MCF 10A (cell line): ENCODE measurements around the gene KCNJ5. TPM values are rescaled to one million over a fixed set of nuclear protein-coding genes. Genes with fewer than 3 reads are reported as not detected.

Experiments used
- BruUV-seq: library from RNA; stranded (reverse); fragments of 400-500 nt; replicated peaks from 2 replicates; lab custom pipeline; 2021; lab: Mats Ljungman, UMichigan
- CTCF ChIA-PET: fragments of 300-600 bp; sonication (Branson Sonifier 250); formaldehyde crosslinking; extraction: SDS; loops from one replicate; lab custom pipeline; 2021; ENCODE audit warnings: antibody characterized with exemption, inconsistent platforms; lab: Yijun Ruan, JAX
- POLR2A ChIA-PET: fragments of 300-600, 350-650 bp; sonication (Branson Sonifier 250); formaldehyde crosslinking; extraction: SDS; loops from one replicate; lab custom pipeline; 2020; ENCODE audit warnings: antibody characterized with exemption, inconsistent platforms; lab: Yijun Ruan, JAX
- DNase-seq: peaks from one replicate; pipeline ENCODE4 v3.0.0-alpha.2; 2018; ENCODE audit not compliant: unreplicated experiment
- H3K27ac Mint-ChIP-seq: one replicate; pipeline ENCODE4 v1.8.0; 2022; ENCODE audit warnings: mild to moderate bottlenecking, low read depth, mixed read lengths; ENCODE audit not compliant: unreplicated experiment
- H3K27me3 Mint-ChIP-seq: one replicate; pipeline ENCODE4 v1.8.0; 2022; ENCODE audit warnings: mixed read lengths; ENCODE audit not compliant: insufficient read depth, unreplicated experiment
- H3K36me3 Mint-ChIP-seq: one replicate; pipeline ENCODE4 v1.8.0; 2022; ENCODE audit warnings: mild to moderate bottlenecking, moderate library complexity, mixed read lengths; ENCODE audit not compliant: insufficient read depth, unreplicated experiment
- H3K4me1 Mint-ChIP-seq: one replicate; pipeline ENCODE4 v1.8.0; 2022; ENCODE audit warnings: mixed read lengths; ENCODE audit not compliant: insufficient read depth, unreplicated experiment
- H3K4me3 Mint-ChIP-seq: one replicate; pipeline ENCODE4 v1.8.0; 2022; ENCODE audit warnings: mild to moderate bottlenecking, moderate library complexity, mixed read lengths; ENCODE audit not compliant: unreplicated experiment
- H3K9me3 Mint-ChIP-seq: one replicate; pipeline ENCODE4 v1.8.0; 2022; ENCODE audit warnings: mixed read lengths; ENCODE audit not compliant: unreplicated experiment
- CTCF ChIP-seq: fragments of 200-600 bp; IDR thresholded peaks from one replicate; pipeline ENCODE4 v1.8.0; 2022; ENCODE audit warnings: antibody characterized with exemption, mild to moderate bottlenecking; ENCODE audit not compliant: unreplicated experiment
- intact Hi-C: fragments of 100-400 bp; cut with micrococcal nuclease; formaldehyde crosslinking; loops from 2 replicates; pipeline ENCODE4 v1.14.1; 2022
- total RNA-seq: library from RNA; stranded (reverse); gene quantifications from 2 replicates; pipeline ENCODE4 v1.2.3, GENCODE V29; 2022

KCNJ5 gene
- total RNA-seq, 1 experiment from 2014 or later = not detected

GRCh38 chr11:128904303-128904655 lies 13.1 kb downstream of the KCNJ5 start:
- intact Hi-C loops = no loop called here
- BruUV-seq = no TSS peak
- no peaks in the 10 kb centered on the region for H3K9me3 Mint-ChIP-seq
- POLR2A ChIA-PET = interaction anchor here (0.6 to 2.4 kb wide), 7 partner anchors 11 to 291 kb away, joined by 3 to 9 read pairs (median 3); no protein-coding TSS in a partner anchor
- CTCF ChIA-PET = interaction anchor here (0.8 to 4.6 kb wide), 3 partner anchors 11 to 56 kb away, joined by 3 to 54 read pairs (median 4); no protein-coding TSS in a partner anchor
- H3K27me3 Mint-ChIP-seq = no peaks in the 10 kb centered on the region
- H3K27ac Mint-ChIP-seq = no peak overlapping the region
- TF ChIP-seq CTCF = no peak
- no peak for DNase-seq
- peaks cover 42% of the 10 kb centered on the region for H3K4me1 Mint-ChIP-seq
- H3K36me3 Mint-ChIP-seq = no peaks in the 10 kb centered on the region
- peak overlapping the region; percentile 72 for H3K4me3 Mint-ChIP-seq

DNA sequence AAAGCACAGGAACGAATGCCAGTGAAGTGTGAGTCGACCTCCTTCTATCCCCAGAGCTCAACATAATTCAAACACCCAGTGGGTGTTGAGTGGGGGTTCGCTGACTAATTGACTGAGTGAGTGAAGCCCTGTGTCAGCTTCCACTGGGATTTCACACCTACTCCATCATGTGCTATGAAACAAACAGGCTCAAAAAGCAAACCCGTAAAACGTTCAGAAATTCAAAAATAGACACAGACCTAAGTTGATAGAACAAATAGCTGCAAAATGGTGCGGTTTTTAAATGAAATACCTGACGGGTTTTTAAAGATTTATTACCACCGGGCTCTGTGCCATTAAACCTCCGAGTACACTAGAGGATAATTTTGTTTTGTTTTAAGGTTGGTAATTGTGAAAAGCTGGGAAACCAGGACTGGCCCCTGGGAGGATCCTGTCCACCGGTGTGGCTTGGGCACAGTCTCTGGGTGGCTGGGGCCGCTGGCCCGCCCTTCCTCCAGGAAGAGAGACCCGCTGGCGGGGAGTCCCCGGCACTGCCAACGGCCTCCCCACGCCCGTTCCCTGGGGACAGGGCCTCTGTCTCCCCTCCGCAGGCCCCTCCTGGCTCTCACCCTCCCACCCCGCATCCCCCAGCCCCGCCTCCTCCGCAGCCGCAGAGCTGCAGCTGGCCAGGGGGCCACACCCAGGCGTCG lies 13.6 kb downstream of the KCNJ5 start:
- CTCF ChIA-PET = interaction anchor here (0.8 to 4.6 kb wide), 3 partner anchors 12 to 55 kb away, joined by 3 to 54 read pairs (median 4); no protein-coding TSS in a partner anchor
- POLR2A ChIA-PET = interaction anchor here (0.6 to 2.4 kb wide), 6 partner anchors 12 to 291 kb away, joined by 3 to 9 read pairs (median 4); no protein-coding TSS in a partner anchor
- H3K4me1 Mint-ChIP-seq = peaks cover 47% of the 10 kb centered on the region
- peak overlapping the region; percentile 72 for H3K4me3 Mint-ChIP-seq
- H3K27ac Mint-ChIP-seq = peak overlapping the region; percentile 57
- no TSS peak for BruUV-seq
- DNase-seq = peak; percentile 71
- no peaks in the 10 kb centered on the region for H3K27me3 Mint-ChIP-seq
- TF ChIP-seq CTCF = no peak
- intact Hi-C loops = no loop called here
- no peaks in the 10 kb centered on the region for H3K36me3 Mint-ChIP-seq
- no peaks in the 10 kb centered on the region for H3K9me3 Mint-ChIP-seq

DNA sequence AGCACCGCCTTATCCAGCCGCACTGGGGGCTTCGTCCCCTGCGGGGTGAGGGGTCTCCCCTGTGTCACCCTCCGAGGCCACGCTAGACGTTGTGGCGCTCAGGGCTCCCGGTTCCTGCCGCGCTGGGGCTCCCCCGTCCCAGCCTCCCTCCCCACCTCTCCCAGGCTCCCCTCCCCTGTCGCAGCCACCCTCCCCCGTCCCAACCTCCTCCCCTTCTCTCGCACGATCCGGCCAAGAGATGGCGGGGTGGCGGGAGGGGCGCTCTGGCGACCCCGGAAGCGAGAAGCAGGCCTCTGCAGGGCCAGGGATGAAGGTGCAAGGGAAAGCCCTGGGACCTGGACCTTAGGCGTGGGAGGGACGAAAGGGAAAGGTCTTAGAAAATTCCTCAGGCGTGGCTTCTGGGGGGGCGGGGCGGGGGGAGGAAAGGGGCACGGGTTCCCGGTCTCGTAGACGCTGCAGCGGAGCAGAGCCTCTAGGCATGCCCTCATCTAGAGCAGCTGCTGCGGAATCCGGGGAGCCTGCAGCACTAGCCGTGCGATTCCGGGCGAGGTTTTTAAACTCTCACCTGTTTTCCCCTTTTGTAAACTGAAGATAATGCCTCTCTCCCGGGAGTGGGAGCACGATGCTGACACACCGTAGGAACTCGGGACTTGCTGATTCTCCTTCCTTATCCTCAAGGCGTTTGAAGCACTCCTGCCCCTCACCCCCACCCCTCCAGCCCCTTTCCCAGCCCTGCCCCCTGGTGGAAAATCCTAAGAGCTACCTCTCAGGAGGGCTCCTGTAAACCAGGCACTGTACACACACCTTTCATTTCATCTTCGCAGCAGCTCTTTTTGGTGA lies 14.4 kb downstream of the KCNJ5 start:
- peak overlapping the region; percentile 72 for H3K4me3 Mint-ChIP-seq
- intact Hi-C loops = loop anchor here (1.0 kb wide), 1 partner anchor 21 kb away; no protein-coding TSS in a partner anchor
- BruUV-seq = no TSS peak
- ChIA-PET POLR2A (interaction anchor here (1.7 to 3.2 kb wide), 3 partner anchors 13 to 42 kb away, joined by 8 to 13 read pairs (median 9); no protein-coding TSS in a partner anchor), CTCF (interaction anchor here (0.7 to 5.8 kb wide), 15 partner anchors 10 to 52 kb away, joined by 3 to 68 read pairs (median 4); partner anchors contain the start of gene KCNJ5)
- peak overlapping the region; percentile 57 for H3K27ac Mint-ChIP-seq
- H3K9me3 Mint-ChIP-seq = no peaks in the 10 kb centered on the region
- H3K36me3 Mint-ChIP-seq = no peaks in the 10 kb centered on the region
- H3K4me1 Mint-ChIP-seq = peaks cover 48% of the 10 kb centered on the region
- TF ChIP-seq CTCF = peak; percentile 43
- DNase-seq = peak; percentile 71
- H3K27me3 Mint-ChIP-seq = no peaks in the 10 kb centered on the region
